Breast epithelium (tissue), 3 donors: ENCODE data around the gene OR51A2.

Source experiments
- POLR2A ChIP-seq: fragments of 450-650 bp; IDR thresholded peaks from one replicate; pipeline ENCODE4 v1.6.1; 2016; ENCODE audit warnings: antibody characterized with exemption, mild to moderate bottlenecking, moderate library complexity
- TF ChIP-seq, protein P1 (sequence below), 3 donors: fragments of 450-650 bp; IDR thresholded peaks; one replicate each; pipeline ENCODE4 v1.5.1; 2016 to 2017; ENCODE audit warnings: antibody characterized with exemption in 3 of 3, mild to moderate bottlenecking in 3 of 3, moderate library complexity in 3 of 3

- TF ChIP-seq, protein P1, sequence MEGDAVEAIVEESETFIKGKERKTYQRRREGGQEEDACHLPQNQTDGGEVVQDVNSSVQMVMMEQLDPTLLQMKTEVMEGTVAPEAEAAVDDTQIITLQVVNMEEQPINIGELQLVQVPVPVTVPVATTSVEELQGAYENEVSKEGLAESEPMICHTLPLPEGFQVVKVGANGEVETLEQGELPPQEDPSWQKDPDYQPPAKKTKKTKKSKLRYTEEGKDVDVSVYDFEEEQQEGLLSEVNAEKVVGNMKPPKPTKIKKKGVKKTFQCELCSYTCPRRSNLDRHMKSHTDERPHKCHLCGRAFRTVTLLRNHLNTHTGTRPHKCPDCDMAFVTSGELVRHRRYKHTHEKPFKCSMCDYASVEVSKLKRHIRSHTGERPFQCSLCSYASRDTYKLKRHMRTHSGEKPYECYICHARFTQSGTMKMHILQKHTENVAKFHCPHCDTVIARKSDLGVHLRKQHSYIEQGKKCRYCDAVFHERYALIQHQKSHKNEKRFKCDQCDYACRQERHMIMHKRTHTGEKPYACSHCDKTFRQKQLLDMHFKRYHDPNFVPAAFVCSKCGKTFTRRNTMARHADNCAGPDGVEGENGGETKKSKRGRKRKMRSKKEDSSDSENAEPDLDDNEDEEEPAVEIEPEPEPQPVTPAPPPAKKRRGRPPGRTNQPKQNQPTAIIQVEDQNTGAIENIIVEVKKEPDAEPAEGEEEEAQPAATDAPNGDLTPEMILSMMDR (IDR thresholded peaks at IDR 0.05), result no peak
- no peak for TF ChIP-seq POLR2A
Observed at GRCh38 chr11:4947505-4947904, 8.0 kb downstream of the OR51A2 start, which contains the start of gene OR51A4.
